Hematopoietic multipotent progenitor cell treated with erythropoietin and hydrocortisone succinate and interleukin-3 and kit ligand, for 15 days (in vitro differentiated cells): ENCODE results near the gene RHOBTB3.
A peak's percentile ranks its signal among the peaks of the same experiment; 100 is the strongest.

ENCODE experiments used
- DNase-seq: peaks from one replicate; pipeline ENCODE4 v3.0.0-alpha.2; 2015; ENCODE audit warnings: low spot score

The RHOBTB3 gene

GRCh38 chr5:95841914-95842812, 111.0 kb downstream of the RHOBTB3 start:
- DNase-seq = no peak

GRCh38 chr5:95842854-95843544, 111.9 kb downstream of the RHOBTB3 start:
- DNase-seq = peak; percentile 63

- DNase-seq = no peak
Observed at GRCh38 chr5:95843733-95844223, 112.6 kb downstream of the RHOBTB3 start.

- no peak for DNase-seq
Observed at GRCh38 chr5:95845391-95845790, 114.3 kb downstream of the RHOBTB3 start.
